Astrocyte (in vitro differentiated cells and primary cell): Measurements from ENCODE around the gene VPREB3.

Experiments
- CTCF ChIP-seq: IDR thresholded peaks from 2 replicates; pipeline ENCODE4 v1.5.1; 2011; ENCODE audit warnings: low read depth, mild to moderate bottlenecking, inconsistent platforms, low read length, moderate library complexity; ENCODE audit not compliant: insufficient read depth
- EZH2 ChIP-seq: IDR thresholded peaks from 2 replicates; pipeline ENCODE4 v1.6.1; 2012; ENCODE audit warnings: mild to moderate bottlenecking, low read length, inconsistent platforms; ENCODE audit not compliant: insufficient read depth

- TF ChIP-seq EZH2 (no peak), CTCF (no peak)
Measured at GRCh38 chr22:23749841-23750301, 4.4 kb downstream of the VPREB3 start.
